Muscle layer of duodenum (tissue), 2 donors: ENCODE results near the gene IL1B.

ENCODE experiments used
- H3K27ac ChIP-seq: one replicate; pipeline ENCODE4 v1.7.0; 2013; ENCODE audit warnings: mild to moderate bottlenecking, low read length
- H3K27me3 ChIP-seq: one replicate; pipeline ENCODE4 v1.7.0; 2013; ENCODE audit warnings: low read depth, mild to moderate bottlenecking, control low read depth, low read length
- H3K36me3 ChIP-seq, 2 donors: one replicate each; pipeline ENCODE4 v1.7.0; 2013; ENCODE audit warnings: low read length in 2 of 2, control low read depth in 1 of 2, mild to moderate bottlenecking in 1 of 2; ENCODE audit not compliant: insufficient read depth in 2 of 2, control insufficient read depth in 1 of 2
- H3K4me1 ChIP-seq, 2 donors: one replicate each; pipeline ENCODE4 v1.7.0; 2013; ENCODE audit warnings: low read length in 2 of 2, mild to moderate bottlenecking in 2 of 2, control low read depth in 1 of 2, moderate library complexity in 1 of 2; ENCODE audit not compliant: insufficient read depth in 2 of 2, control insufficient read depth in 1 of 2
- H3K4me3 ChIP-seq, 2 donors: one replicate each; pipeline ENCODE4 v1.7.0; 2013; ENCODE audit warnings: low read length in 2 of 2, low read depth in 1 of 2, mild to moderate bottlenecking in 1 of 2
- H3K9me3 ChIP-seq, 2 donors: one replicate each; pipeline ENCODE4 v1.7.0; 2013; ENCODE audit warnings: low read length in 2 of 2, control low read depth in 1 of 2, mild to moderate bottlenecking in 1 of 2; ENCODE audit not compliant: control insufficient read depth in 1 of 2
- donor health status: healthy.

Gene IL1B

GRCh38 chr2:112811841-112812306 lies 24.7 kb downstream of the IL1B start:
- Histone ChIP-seq H3K27me3 (no peaks in the 10 kb centered on the region), H3K36me3 (no peaks in the 10 kb centered on the region), H3K27ac (no peak overlapping the region), H3K9me3 (peaks cover 0 to 6% of the 10 kb centered on the region in 2 donors), H3K4me1 (peaks cover 9 to 22% of the 10 kb centered on the region in 2 donors), H3K4me3 (no peak overlapping the region)

GRCh38 chr2:112811276-112811831 lies 25.2 kb downstream of the IL1B start:
- H3K27ac ChIP-seq: no peak overlapping the region
- H3K4me1 ChIP-seq: peaks cover 9 to 22% of the 10 kb centered on the region in 2 donors
- no peaks in the 10 kb centered on the region for H3K36me3 ChIP-seq
- H3K4me3 ChIP-seq: no peak overlapping the region
- no peaks in the 10 kb centered on the region for H3K27me3 ChIP-seq
- peaks cover 0 to 6% of the 10 kb centered on the region in 2 donors for H3K9me3 ChIP-seq

- no peak overlapping the region for H3K4me3 ChIP-seq
- no peaks in the 10 kb centered on the region for H3K27me3 ChIP-seq
- peaks cover 0 to 6% of the 10 kb centered on the region in 2 donors for H3K9me3 ChIP-seq
- H3K36me3 ChIP-seq: no peaks in the 10 kb centered on the region
- peaks cover 9 to 22% of the 10 kb centered on the region in 2 donors for H3K4me1 ChIP-seq
- H3K27ac ChIP-seq: no peak overlapping the region
These were observed 27.5 kb downstream of the IL1B start for GRCh38 chr2:112809112-112809511.

- Histone ChIP-seq H3K4me1 (peaks cover 6 to 12% of the 10 kb centered on the region in 2 donors), H3K27me3 (no peaks in the 10 kb centered on the region), H3K36me3 (no peaks in the 10 kb centered on the region), H3K27ac (no peak overlapping the region), H3K4me3 (no peak overlapping the region), H3K9me3 (peaks cover 0 to 6% of the 10 kb centered on the region in 2 donors)
These were observed 29.3 kb downstream of the IL1B start for GRCh38 chr2:112807233-112807807.

GRCh38 chr2:112805542-112805941 lies 31.0 kb downstream of the IL1B start:
- H3K27ac ChIP-seq: no peak overlapping the region
- H3K27me3 ChIP-seq: no peaks in the 10 kb centered on the region
- H3K4me1 ChIP-seq: no peaks in the 10 kb centered on the region
- no peak overlapping the region for H3K4me3 ChIP-seq
- H3K9me3 ChIP-seq: peaks cover 0 to 6% of the 10 kb centered on the region in 2 donors
- no peaks in the 10 kb centered on the region for H3K36me3 ChIP-seq

GRCh38 chr2:112803691-112804521 lies 32.7 kb downstream of the IL1B start:
- no peaks in the 10 kb centered on the region for H3K36me3 ChIP-seq
- H3K27me3 ChIP-seq: no peaks in the 10 kb centered on the region
- no peak overlapping the region for H3K4me3 ChIP-seq
- H3K4me1 ChIP-seq: no peaks in the 10 kb centered on the region
- no peak overlapping the region for H3K27ac ChIP-seq
- H3K9me3 ChIP-seq: peaks cover 0 to 6% of the 10 kb centered on the region in 2 donors

- H3K27me3 ChIP-seq: no peaks in the 10 kb centered on the region
- H3K27ac ChIP-seq: no peak overlapping the region
- no peaks in the 10 kb centered on the region for H3K36me3 ChIP-seq
- no peaks in the 10 kb centered on the region for H3K9me3 ChIP-seq
- no peaks in the 10 kb centered on the region for H3K4me1 ChIP-seq
- no peak overlapping the region for H3K4me3 ChIP-seq
These were observed 35.5 kb downstream of the IL1B start for GRCh38 chr2:112800881-112801583.

GRCh38 chr2:112798979-112799975 lies 37.3 kb downstream of the IL1B start:
- Histone ChIP-seq H3K4me3 (no peak overlapping the region), H3K27ac (no peak overlapping the region), H3K4me1 (no peaks in the 10 kb centered on the region), H3K9me3 (no peaks in the 10 kb centered on the region), H3K36me3 (no peaks in the 10 kb centered on the region), H3K27me3 (no peaks in the 10 kb centered on the region)

- no peaks in the 10 kb centered on the region for H3K36me3 ChIP-seq
- no peak overlapping the region for H3K4me3 ChIP-seq
- no peaks in the 10 kb centered on the region for H3K4me1 ChIP-seq
- H3K9me3 ChIP-seq: no peaks in the 10 kb centered on the region
- H3K27ac ChIP-seq: no peak overlapping the region
- no peaks in the 10 kb centered on the region for H3K27me3 ChIP-seq
These were observed 40.1 kb downstream of the IL1B start for GRCh38 chr2:112796486-112796885.

GRCh38 chr2:112795774-112796173 lies 40.8 kb downstream of the IL1B start:
- Histone ChIP-seq H3K9me3 (no peaks in the 10 kb centered on the region), H3K4me1 (no peaks in the 10 kb centered on the region), H3K36me3 (no peaks in the 10 kb centered on the region), H3K4me3 (no peak overlapping the region), H3K27me3 (no peaks in the 10 kb centered on the region), H3K27ac (no peak overlapping the region)
